Fibroblast of lung (primary cell): ENCODE data around the gene MAPT. TPM values are rescaled to one million over a fixed set of nuclear protein-coding genes. Genes with fewer than 3 reads are reported as not detected.

Experiments used
- DNase-seq, 2 donors: peaks; one replicate each; pipeline versions ENCODE4 v3.0.0 to v3.0.0-alpha.2; 2010; ENCODE audit warnings: low read depth in 2 of 2
- H2AFZ ChIP-seq: 2 replicates; pipeline ENCODE4 v1.5.1; 2012; ENCODE audit warnings: low read length, control low read depth, inconsistent platforms
- H3K27ac ChIP-seq: 2 replicates; pipeline ENCODE4 v1.5.1; 2011; ENCODE audit warnings: low read length, control low read depth; ENCODE audit not compliant: insufficient read depth
- H3K27me3 ChIP-seq: 2 replicates; pipeline ENCODE4 v1.5.1; 2011; ENCODE audit warnings: mild to moderate bottlenecking, low read length; ENCODE audit not compliant: control insufficient read depth, insufficient read depth
- H3K36me3 ChIP-seq: 2 replicates; pipeline ENCODE4 v1.5.1; 2011; ENCODE audit warnings: low read length; ENCODE audit not compliant: control insufficient read depth, insufficient read depth
- H3K4me1 ChIP-seq: 2 replicates; pipeline ENCODE4 v1.5.1; 2011; ENCODE audit warnings: low read length; ENCODE audit not compliant: control insufficient read depth, insufficient read depth; ENCODE audit errors: extremely low read depth
- H3K4me2 ChIP-seq: 2 replicates; pipeline ENCODE4 v1.5.1; 2011; ENCODE audit warnings: low read length, control low read depth; ENCODE audit not compliant: insufficient read depth; ENCODE audit errors: extremely low read depth
- H3K4me3 ChIP-seq, 4 experiments: fragments of 200-600 bp in 1 of 4; sonication (generic) in 1 of 4; replicated peaks in 1 of 4; 2 replicates each; pipeline ENCODE4 v1.5.1; 2011 to 2016; ENCODE audit warnings: low read length in 4 of 4, low read depth in 3 of 4, mild to moderate bottlenecking in 3 of 4, control low read depth in 2 of 4, inconsistent platforms in 1 of 4, mixed read lengths in 1 of 4; ENCODE audit not compliant: insufficient read depth in 1 of 4; ENCODE audit errors: control extremely low read depth in 1 of 4
- H3K79me2 ChIP-seq: 2 replicates; pipeline ENCODE4 v1.5.1; 2012; ENCODE audit warnings: mild to moderate bottlenecking, low read length, inconsistent platforms; ENCODE audit not compliant: control insufficient read depth, insufficient read depth
- H3K9ac ChIP-seq: 2 replicates; pipeline ENCODE4 v1.5.1; 2011; ENCODE audit warnings: mild to moderate bottlenecking, low read length, control low read depth; ENCODE audit not compliant: insufficient read depth
- H3K9me3 ChIP-seq: 2 replicates; pipeline ENCODE4 v1.5.1; 2012; ENCODE audit warnings: low read depth, low read length; ENCODE audit not compliant: control insufficient read depth, insufficient read depth
- H4K20me1 ChIP-seq: 2 replicates; pipeline ENCODE4 v1.5.1; 2011; ENCODE audit warnings: low read length; ENCODE audit not compliant: control insufficient read depth, insufficient read depth; ENCODE audit errors: extremely low read depth
- CTCF ChIP-seq, 2 donors: IDR thresholded peaks in 1 of 2; conservative IDR thresholded peaks in 1 of 2; 1 replicate in 1 of 2; 2 replicates in 1 of 2; pipeline ENCODE4 v1.5.1; 2011 to 2012; ENCODE audit warnings: low read length in 2 of 2, control low read depth in 1 of 2, inconsistent platforms in 1 of 2, low read depth in 1 of 2, mild to moderate bottlenecking in 1 of 2
- EZH2 ChIP-seq: IDR thresholded peaks from 2 replicates; pipeline ENCODE4 v1.5.1; 2012; ENCODE audit warnings: low read length, control low read depth, mild to moderate bottlenecking; ENCODE audit errors: missing control alignments
- polyA plus RNA-seq, 2 donors: library from polyadenylated mRNA; depleted of rRNA in 1 of 2; stranded (reverse) in 1 of 2; unstranded in 1 of 2; fragments of >200 nt; gene quantifications; 2 replicates each; pipeline ENCODE4 v1.2.1, GENCODE V29; 2011 to 2012; ENCODE audit warnings: missing spikeins in 1 of 2
- total RNA-seq: library from RNA; depleted of rRNA; stranded (reverse); fragments of >200 nt; gene quantifications from 2 replicates; pipeline ENCODE4 v1.2.1, GENCODE V29; 2014

The MAPT gene
- total and polyA plus RNA-seq, 2 donors (not counting 1 experiment from before 2014, with no cell fraction given) = 0.09 to 0.50 TPM

GRCh38 chr17:45934044-45934979 lies 40.0 kb downstream of the MAPT start:
- Histone ChIP-seq H3K79me2 (no peaks in the 10 kb centered on the region), H3K27ac (no peak overlapping the region), H4K20me1 (no peaks in the 10 kb centered on the region), H3K9ac (no peak overlapping the region), H3K36me3 (no peaks in the 10 kb centered on the region), H3K9me3 (no peaks in the 10 kb centered on the region), H3K4me1 (no peaks in the 10 kb centered on the region), H3K4me2 (no peak overlapping the region), H2AFZ (no peak overlapping the region), H3K4me3 (no peak overlapping the region), H3K27me3 (no peaks in the 10 kb centered on the region)
- TF ChIP-seq EZH2 (no peak), CTCF (conservative IDR thresholded peaks at IDR 0.05 in 1 of 2, IDR thresholded peaks at IDR 0.05 in 1 of 2; ENCODE audit: low read depth in 1 of 2, low read length in 2 of 2) (no peak)
- DNase-seq = no peak

GRCh38 chr17:45935197-45935709 lies 40.9 kb downstream of the MAPT start:
- Histone ChIP-seq H3K36me3 (no peaks in the 10 kb centered on the region), H3K4me1 (no peaks in the 10 kb centered on the region), H2AFZ (no peak overlapping the region), H3K9ac (no peak overlapping the region), H3K27ac (no peak overlapping the region), H3K9me3 (no peaks in the 10 kb centered on the region), H3K79me2 (no peaks in the 10 kb centered on the region), H3K27me3 (peaks cover 4% of the 10 kb centered on the region), H4K20me1 (no peaks in the 10 kb centered on the region), H3K4me3 (no peak overlapping the region), H3K4me2 (no peak overlapping the region)
- DNase-seq = no peak
- TF ChIP-seq EZH2 (no peak), CTCF (conservative IDR thresholded peaks at IDR 0.05 in 1 of 2, IDR thresholded peaks at IDR 0.05 in 1 of 2; ENCODE audit: low read depth in 1 of 2, low read length in 2 of 2) (no peak)

- Histone ChIP-seq H3K9me3 (no peaks in the 10 kb centered on the region), H3K4me1 (no peaks in the 10 kb centered on the region), H4K20me1 (no peaks in the 10 kb centered on the region), H3K4me2 (no peak overlapping the region), H2AFZ (no peak overlapping the region), H3K27ac (no peak overlapping the region), H3K9ac (no peak overlapping the region), H3K36me3 (no peaks in the 10 kb centered on the region), H3K27me3 (peaks cover 6% of the 10 kb centered on the region), H3K4me3 (no peak overlapping the region), H3K79me2 (no peaks in the 10 kb centered on the region)
- DNase-seq = no peak
- TF ChIP-seq EZH2 = no peak
- TF ChIP-seq CTCF (conservative IDR thresholded peaks at IDR 0.05 in 1 of 2, IDR thresholded peaks at IDR 0.05 in 1 of 2; ENCODE audit: low read depth in 1 of 2, low read length in 2 of 2) = no peak
Observed at GRCh38 chr17:45935710-45936509, 41.6 kb downstream of the MAPT start.
